Trophoblast cell (in vitro differentiated cells and primary cell): ENCODE measurements around the gene OR7C2. TPM values are rescaled to one million over a fixed set of nuclear protein-coding genes. Genes with fewer than 3 reads are reported as not detected.

Experiments used
- DNase-seq, 2 donors: peaks; one replicate each; pipeline ENCODE4 v3.0.0-alpha.2; 2016
- H2AFZ ChIP-seq: 2 replicates; pipeline ENCODE4 v1.6.1; 2013; ENCODE audit warnings: low read length, moderate library complexity, mild to moderate bottlenecking; ENCODE audit not compliant: insufficient read depth, poor library complexity
- H2AK5ac ChIP-seq: 2 replicates; pipeline ENCODE4 v1.6.1; 2013; ENCODE audit warnings: mild to moderate bottlenecking, low read length
- H2BK120ac ChIP-seq: 2 replicates; pipeline ENCODE4 v1.6.1; 2013; ENCODE audit warnings: low read length, mild to moderate bottlenecking, moderate library complexity; ENCODE audit not compliant: insufficient read depth, poor library complexity
- H2BK12ac ChIP-seq: 2 replicates; pipeline ENCODE4 v1.6.1; 2013; ENCODE audit warnings: mild to moderate bottlenecking, low read length, moderate library complexity
- H2BK5ac ChIP-seq: 2 replicates; pipeline ENCODE4 v1.6.1; 2013; ENCODE audit warnings: low read length, low read depth, moderate library complexity, mild to moderate bottlenecking; ENCODE audit not compliant: poor library complexity
- H3K14ac ChIP-seq: 2 replicates; pipeline ENCODE4 v1.6.1; 2013; ENCODE audit warnings: mild to moderate bottlenecking, low read length
- H3K18ac ChIP-seq: 2 replicates; pipeline ENCODE4 v1.6.1; 2013; ENCODE audit warnings: mild to moderate bottlenecking, low read length
- H3K23ac ChIP-seq: 2 replicates; pipeline ENCODE4 v1.6.1; 2013; ENCODE audit warnings: low read length
- H3K27ac ChIP-seq: 2 replicates; pipeline ENCODE4 v1.5.1; 2013; ENCODE audit warnings: low read depth, mild to moderate bottlenecking, inconsistent platforms, low read length, moderate library complexity
- H3K27me3 ChIP-seq: 2 replicates; pipeline ENCODE4 v1.6.1; 2013; ENCODE audit warnings: inconsistent platforms, mild to moderate bottlenecking, low read length, moderate library complexity; ENCODE audit not compliant: insufficient read depth
- H3K36me3 ChIP-seq, 2 experiments: 1 replicate in 1 of 2; 2 replicates in 1 of 2; pipeline ENCODE4 v1.6.1; 2013; ENCODE audit warnings: low read length in 2 of 2, mild to moderate bottlenecking in 2 of 2, moderate library complexity in 1 of 2; ENCODE audit not compliant: insufficient read depth in 2 of 2, control insufficient read depth in 1 of 2
- H3K4ac ChIP-seq: 2 replicates; pipeline ENCODE4 v1.6.1; 2013; ENCODE audit warnings: low read depth, mild to moderate bottlenecking, low read length, moderate library complexity
- H3K4me1 ChIP-seq, 2 experiments: 1 replicate in 1 of 2; 2 replicates in 1 of 2; pipeline ENCODE4 v1.6.1; 2013; ENCODE audit warnings: low read length in 2 of 2, mild to moderate bottlenecking in 2 of 2, moderate library complexity in 1 of 2; ENCODE audit not compliant: insufficient read depth in 2 of 2, control insufficient read depth in 1 of 2
- H3K4me2 ChIP-seq: 2 replicates; pipeline ENCODE4 v1.6.1; 2013; ENCODE audit warnings: inconsistent platforms, mild to moderate bottlenecking, low read length, moderate library complexity
- H3K4me3 ChIP-seq: 2 replicates; pipeline ENCODE4 v1.5.1; 2013; ENCODE audit warnings: mild to moderate bottlenecking, low read depth, low read length, inconsistent platforms
- H3K79me1 ChIP-seq: one replicate; pipeline ENCODE4 v1.6.1; 2013; ENCODE audit warnings: low read length
- H3K79me2 ChIP-seq: 2 replicates; pipeline ENCODE4 v1.6.1; 2013; ENCODE audit warnings: low read length, mild to moderate bottlenecking; ENCODE audit not compliant: control insufficient read depth, insufficient read depth, poor library complexity
- H3K9ac ChIP-seq: 2 replicates; pipeline ENCODE4 v1.6.1; 2013; ENCODE audit warnings: mild to moderate bottlenecking, low read length
- H3K9me3 ChIP-seq: 2 replicates; pipeline ENCODE4 v1.6.1; 2013; ENCODE audit warnings: low read depth, mild to moderate bottlenecking, control low read depth, inconsistent platforms, low read length; ENCODE audit not compliant: insufficient read depth
- H4K12ac ChIP-seq: 2 replicates; pipeline ENCODE4 v1.6.1; 2013; ENCODE audit warnings: low read depth, mild to moderate bottlenecking, low read length, moderate library complexity
- H4K8ac ChIP-seq: 2 replicates; pipeline ENCODE4 v1.6.1; 2013; ENCODE audit warnings: low read depth, mild to moderate bottlenecking, low read length, moderate library complexity
- H4K91ac ChIP-seq: one replicate; pipeline ENCODE4 v1.6.1; 2013; ENCODE audit warnings: low read depth, mild to moderate bottlenecking, low read length, moderate library complexity
- WGBS: extraction: QIAGEN DNeasy Blood & Tissue Kit; methylation state at CpG from one replicate; pipeline ENCODE4 v1.1.7; 2013; ENCODE audit warnings: missing lambda C conversion rate; ENCODE audit not compliant: insufficient read length, insufficient coverage; ENCODE audit errors: extremely low coverage; 5-methylcytosine and 5-hydroxymethylcytosine counted together
- polyA plus RNA-seq: library from polyadenylated mRNA; stranded (reverse); fragments of 200-250 nt; gene quantifications from 2 replicates; pipeline ENCODE4 v1.2.3, GENCODE V29; 2013

Gene OR7C2
- polyA plus RNA-seq = not detected in 2 replicates

DNA sequence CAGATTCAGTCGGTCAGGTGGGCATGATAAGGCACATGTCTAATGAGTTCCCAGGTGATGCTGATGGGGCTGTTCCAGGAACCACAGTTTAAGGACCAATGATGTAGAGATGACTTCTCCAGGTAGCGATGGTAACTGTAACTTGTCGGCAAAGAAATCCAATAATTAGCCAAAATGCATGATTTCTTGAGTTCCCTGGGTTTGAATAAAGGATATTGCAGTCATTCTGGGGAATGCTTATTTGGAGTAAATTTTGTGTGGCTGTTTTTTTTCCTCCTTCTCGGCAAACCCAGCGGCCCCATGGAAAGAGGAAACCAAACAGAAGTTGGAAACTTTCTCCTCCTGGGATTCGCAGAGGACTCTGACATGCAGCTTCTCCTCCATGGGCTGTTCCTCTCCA, at the start of gene OR7C2:
TSS of gene OR7C2 (plus strand) at position 301 of the 400 bp plus-strand sequence. CDS start at position 301, 0 bp downstream.
- Histone ChIP-seq H3K36me3 (no peaks in the 10 kb centered on the region), H3K79me1 (no peaks in the 10 kb centered on the region), H2BK5ac (no peak within 1 kb of the TSS), H3K9ac (no peak within 1 kb of the TSS), H3K79me2 (no peaks in the 10 kb centered on the region), H2BK120ac (no peak within 1 kb of the TSS), H3K18ac (no peak within 1 kb of the TSS), H2AK5ac (no peak within 1 kb of the TSS), H3K14ac (no peak within 1 kb of the TSS), H4K12ac (no peak within 1 kb of the TSS), H4K91ac (no peak within 1 kb of the TSS), H4K8ac (no peak within 1 kb of the TSS), H3K27me3 (no peaks in the 10 kb centered on the region), H3K9me3 (peaks cover 17% of the 10 kb centered on the region), H3K4me2 (no peak within 1 kb of the TSS), H2AFZ (no peak within 1 kb of the TSS), H3K4ac (no peak within 1 kb of the TSS), H3K4me3 (no peak within 1 kb of the TSS), H3K23ac (no peak within 1 kb of the TSS), H3K27ac (no peak within 1 kb of the TSS), H2BK12ac (no peak within 1 kb of the TSS), H3K4me1 (no peaks in the 10 kb centered on the region)
- DNase-seq = peak in 1 of 2 donors; percentile 8
- WGBS = no CpG with 5 or more reads among the region's 6 CpGs

DNA sequence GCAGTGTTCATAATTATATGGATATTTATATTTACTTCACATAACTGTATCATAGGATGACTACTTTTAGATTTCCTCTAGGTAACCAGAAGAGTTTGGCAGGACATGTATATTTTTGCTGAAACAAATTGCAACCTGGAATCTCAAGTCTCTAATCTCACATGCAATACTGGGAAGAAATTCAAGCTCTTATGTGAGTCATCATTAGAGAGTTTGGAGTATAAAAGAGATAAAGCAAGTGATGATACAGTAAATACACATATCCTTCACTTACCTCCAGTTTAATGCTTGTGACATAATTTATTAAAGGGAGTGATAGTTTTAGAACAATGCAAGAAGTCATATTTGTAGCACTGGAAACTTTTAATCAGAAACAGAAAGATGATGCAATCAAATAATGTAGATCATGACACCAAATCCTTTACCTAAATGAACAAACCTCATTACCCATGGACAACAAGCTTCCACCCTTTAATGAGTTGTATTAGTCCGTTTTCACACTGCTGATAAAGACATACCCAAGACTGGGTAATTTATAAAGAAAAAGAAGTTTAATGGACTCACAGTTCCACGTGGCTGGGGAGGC, 39.5 kb upstream of the OR7C2 start:
- no peak overlapping the region for H2AFZ ChIP-seq
- no peak overlapping the region for H4K12ac ChIP-seq
- no peaks in the 10 kb centered on the region for H3K4me1 ChIP-seq
- no peak overlapping the region for H4K8ac ChIP-seq
- no peak overlapping the region for H2BK12ac ChIP-seq
- no peak overlapping the region for H3K4me3 ChIP-seq
- no peaks in the 10 kb centered on the region for H3K27me3 ChIP-seq
- H4K91ac ChIP-seq = no peak overlapping the region
- no peak overlapping the region for H3K9ac ChIP-seq
- H3K79me2 ChIP-seq = no peaks in the 10 kb centered on the region
- H3K9me3 ChIP-seq = peaks cover 6% of the 10 kb centered on the region
- no peak overlapping the region for H3K18ac ChIP-seq
- H3K4me2 ChIP-seq = no peak overlapping the region
- H3K23ac ChIP-seq = no peak overlapping the region
- no peak for DNase-seq
- no CpG with 5 or more reads among the region's 2 CpGs for WGBS
- no peak overlapping the region for H3K4ac ChIP-seq
- H3K36me3 ChIP-seq = no peaks in the 10 kb centered on the region
- no peaks in the 10 kb centered on the region for H3K79me1 ChIP-seq
- no peak overlapping the region for H2AK5ac ChIP-seq
- H3K27ac ChIP-seq = no peak overlapping the region
- no peak overlapping the region for H2BK120ac ChIP-seq
- no peak overlapping the region for H2BK5ac ChIP-seq
- no peak overlapping the region for H3K14ac ChIP-seq

DNA sequence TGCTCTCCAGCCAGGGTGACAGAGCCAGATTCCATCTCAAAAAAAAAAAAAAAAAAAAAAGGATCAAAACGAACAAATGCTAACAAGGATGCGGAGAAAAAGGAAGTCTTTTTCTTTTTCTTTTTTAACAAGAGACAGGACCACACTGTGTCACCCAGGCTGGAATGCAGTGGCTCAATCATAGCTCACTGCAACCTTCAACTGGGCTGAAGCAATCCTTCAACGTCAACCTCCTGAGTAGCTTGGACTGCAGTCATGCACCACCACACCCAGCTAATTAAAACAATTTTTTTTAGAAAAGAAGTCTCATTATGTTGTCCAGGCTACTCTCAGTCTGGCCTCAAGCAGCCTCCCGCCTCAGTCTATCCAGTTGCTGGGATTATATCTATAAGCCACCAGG, 34.6 kb upstream of the OR7C2 start:
- H3K4ac ChIP-seq = no peak overlapping the region
- H4K91ac ChIP-seq = no peak overlapping the region
- H3K4me2 ChIP-seq = no peak overlapping the region
- H2AK5ac ChIP-seq = no peak overlapping the region
- H3K18ac ChIP-seq = no peak overlapping the region
- H3K79me2 ChIP-seq = no peaks in the 10 kb centered on the region
- no peak overlapping the region for H3K27ac ChIP-seq
- no peak overlapping the region for H3K23ac ChIP-seq
- H3K14ac ChIP-seq = no peak overlapping the region
- DNase-seq = peak; percentile 13 to 57
- no peak overlapping the region for H2AFZ ChIP-seq
- no peak overlapping the region for H4K12ac ChIP-seq
- H3K79me1 ChIP-seq = no peaks in the 10 kb centered on the region
- H4K8ac ChIP-seq = no peak overlapping the region
- no peaks in the 10 kb centered on the region for H3K36me3 ChIP-seq
- WGBS = no CpG with 5 or more reads among the region's 4 CpGs
- H3K4me1 ChIP-seq = no peaks in the 10 kb centered on the region
- no peak overlapping the region for H3K4me3 ChIP-seq
- no peak overlapping the region for H2BK12ac ChIP-seq
- H3K27me3 ChIP-seq = no peaks in the 10 kb centered on the region
- peaks cover 9% of the 10 kb centered on the region for H3K9me3 ChIP-seq
- no peak overlapping the region for H3K9ac ChIP-seq
- no peak overlapping the region for H2BK5ac ChIP-seq
- H2BK120ac ChIP-seq = no peak overlapping the region

GRCh38 chr19:14915116-14915515, 26.2 kb upstream of the OR7C2 start:
- Histone ChIP-seq H2AFZ (no peak overlapping the region), H3K36me3 (no peaks in the 10 kb centered on the region), H3K27me3 (no peaks in the 10 kb centered on the region), H3K4ac (no peak overlapping the region), H3K9me3 (peaks cover 4% of the 10 kb centered on the region), H3K27ac (no peak overlapping the region), H2BK120ac (no peak overlapping the region), H4K12ac (no peak overlapping the region), H2BK12ac (no peak overlapping the region), H3K4me3 (no peak overlapping the region), H3K4me1 (no peaks in the 10 kb centered on the region), H3K79me1 (no peaks in the 10 kb centered on the region), H3K14ac (no peak overlapping the region), H4K8ac (no peak overlapping the region), H3K18ac (no peak overlapping the region), H3K9ac (no peak overlapping the region), H3K23ac (no peak overlapping the region), H2BK5ac (no peak overlapping the region), H2AK5ac (no peak overlapping the region), H3K79me2 (no peaks in the 10 kb centered on the region), H4K91ac (no peak overlapping the region), H3K4me2 (no peak overlapping the region)
- no CpG with 5 or more reads among the region's 6 CpGs for WGBS
- DNase-seq = peak in 1 of 2 donors; percentile 33
